Subcutaneous adipose tissue (tissue), 4 donors: ENCODE data around the gene MLLT11. TPM values are rescaled to one million over a fixed set of nuclear protein-coding genes. Genes with fewer than 3 reads are reported as not detected.

ENCODE experiments used
- total RNA-seq, 4 donors: library from RNA; depleted of rRNA; stranded (reverse); fragments of >200 nt; gene quantifications; one replicate each; pipeline ENCODE4 v1.1.0, GENCODE V29; 2016
- TF ChIP-seq, protein P1 (sequence below): fragments of 450-650 bp; IDR thresholded peaks from one replicate; pipeline ENCODE4 v1.5.1; 2016; ENCODE audit warnings: low read depth, mild to moderate bottlenecking, control low read depth, antibody characterized with exemption, moderate library complexity

MLLT11 gene, protein sequence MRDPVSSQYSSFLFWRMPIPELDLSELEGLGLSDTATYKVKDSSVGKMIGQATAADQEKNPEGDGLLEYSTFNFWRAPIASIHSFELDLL
- total RNA-seq: 1 to 10 TPM in 1 of 4 donors, under 1 TPM in 3; 0.19 to 1.5 (median 0.45) TPM

DNA sequence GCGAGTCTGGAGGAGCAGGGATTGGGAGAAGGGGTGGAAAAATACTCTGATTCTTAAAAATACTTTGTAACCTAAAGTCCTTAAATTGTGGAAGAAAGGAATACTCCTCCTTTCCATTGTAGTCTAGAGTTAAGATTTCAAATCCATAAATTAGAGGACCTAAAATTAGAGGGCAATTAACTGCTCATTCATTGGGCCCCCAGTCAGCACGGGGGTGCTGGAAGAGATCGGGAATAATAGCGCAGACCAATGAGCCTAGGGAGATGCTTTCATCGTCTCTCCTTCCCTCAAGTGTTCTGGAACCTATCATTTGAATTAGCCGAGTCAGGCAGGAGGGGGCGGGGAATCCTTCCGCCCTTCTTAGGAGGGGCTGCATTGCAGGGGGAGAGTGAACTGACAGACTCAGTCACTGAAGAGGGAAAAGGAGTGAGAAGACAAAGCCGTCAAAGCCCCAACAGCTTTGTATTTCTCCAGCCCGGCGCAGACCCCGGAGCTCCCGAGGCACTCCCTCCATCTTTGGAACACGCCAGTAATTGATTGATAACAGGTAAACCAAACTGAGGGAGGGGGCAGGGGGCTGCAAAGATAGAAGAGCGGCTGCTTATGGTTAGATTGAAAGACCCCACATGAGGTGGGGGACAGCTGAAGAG, at the start of gene MLLT11:
Gene MLLT11 (plus strand): TSS at position 391 of the 650 bp plus-strand sequence. CDS start 6,828 bp downstream, outside the sequence.
- TF ChIP-seq, protein P1, sequence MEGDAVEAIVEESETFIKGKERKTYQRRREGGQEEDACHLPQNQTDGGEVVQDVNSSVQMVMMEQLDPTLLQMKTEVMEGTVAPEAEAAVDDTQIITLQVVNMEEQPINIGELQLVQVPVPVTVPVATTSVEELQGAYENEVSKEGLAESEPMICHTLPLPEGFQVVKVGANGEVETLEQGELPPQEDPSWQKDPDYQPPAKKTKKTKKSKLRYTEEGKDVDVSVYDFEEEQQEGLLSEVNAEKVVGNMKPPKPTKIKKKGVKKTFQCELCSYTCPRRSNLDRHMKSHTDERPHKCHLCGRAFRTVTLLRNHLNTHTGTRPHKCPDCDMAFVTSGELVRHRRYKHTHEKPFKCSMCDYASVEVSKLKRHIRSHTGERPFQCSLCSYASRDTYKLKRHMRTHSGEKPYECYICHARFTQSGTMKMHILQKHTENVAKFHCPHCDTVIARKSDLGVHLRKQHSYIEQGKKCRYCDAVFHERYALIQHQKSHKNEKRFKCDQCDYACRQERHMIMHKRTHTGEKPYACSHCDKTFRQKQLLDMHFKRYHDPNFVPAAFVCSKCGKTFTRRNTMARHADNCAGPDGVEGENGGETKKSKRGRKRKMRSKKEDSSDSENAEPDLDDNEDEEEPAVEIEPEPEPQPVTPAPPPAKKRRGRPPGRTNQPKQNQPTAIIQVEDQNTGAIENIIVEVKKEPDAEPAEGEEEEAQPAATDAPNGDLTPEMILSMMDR: no peak

DNA sequence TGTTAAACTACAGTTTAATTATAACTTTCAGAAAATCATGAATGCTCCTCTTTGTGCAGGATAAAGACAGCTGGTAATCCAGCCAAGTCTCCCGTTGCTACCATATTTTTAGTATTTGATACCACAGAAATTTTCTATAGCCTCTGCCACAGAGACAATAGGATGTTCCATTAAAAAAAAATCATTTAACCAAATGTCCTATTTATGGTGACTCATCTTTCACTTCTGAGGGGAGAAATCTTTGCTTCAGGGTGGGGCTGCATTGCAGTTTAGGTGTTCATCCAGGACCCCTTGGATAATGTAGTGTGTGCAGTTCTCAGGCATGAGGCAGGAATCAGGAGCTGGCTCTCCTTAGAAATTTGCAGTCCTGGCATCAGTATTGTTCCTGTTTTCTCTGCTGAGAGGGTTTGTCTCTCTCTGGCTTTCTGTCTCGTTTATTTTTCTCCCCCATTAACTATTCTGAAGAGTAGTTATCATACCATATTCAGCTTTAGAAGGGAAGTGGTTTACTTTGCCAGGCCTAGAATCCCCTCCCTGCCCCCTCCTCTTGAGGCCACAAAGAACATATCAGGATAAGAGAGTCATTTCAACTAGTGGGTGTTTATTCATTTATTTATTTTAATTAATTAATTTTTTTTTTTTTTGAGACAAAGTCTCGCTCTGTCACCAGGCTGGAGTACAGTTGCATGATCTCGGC, 48.9 kb upstream of the MLLT11 start:
- TF ChIP-seq, protein P1: no peak

DNA sequence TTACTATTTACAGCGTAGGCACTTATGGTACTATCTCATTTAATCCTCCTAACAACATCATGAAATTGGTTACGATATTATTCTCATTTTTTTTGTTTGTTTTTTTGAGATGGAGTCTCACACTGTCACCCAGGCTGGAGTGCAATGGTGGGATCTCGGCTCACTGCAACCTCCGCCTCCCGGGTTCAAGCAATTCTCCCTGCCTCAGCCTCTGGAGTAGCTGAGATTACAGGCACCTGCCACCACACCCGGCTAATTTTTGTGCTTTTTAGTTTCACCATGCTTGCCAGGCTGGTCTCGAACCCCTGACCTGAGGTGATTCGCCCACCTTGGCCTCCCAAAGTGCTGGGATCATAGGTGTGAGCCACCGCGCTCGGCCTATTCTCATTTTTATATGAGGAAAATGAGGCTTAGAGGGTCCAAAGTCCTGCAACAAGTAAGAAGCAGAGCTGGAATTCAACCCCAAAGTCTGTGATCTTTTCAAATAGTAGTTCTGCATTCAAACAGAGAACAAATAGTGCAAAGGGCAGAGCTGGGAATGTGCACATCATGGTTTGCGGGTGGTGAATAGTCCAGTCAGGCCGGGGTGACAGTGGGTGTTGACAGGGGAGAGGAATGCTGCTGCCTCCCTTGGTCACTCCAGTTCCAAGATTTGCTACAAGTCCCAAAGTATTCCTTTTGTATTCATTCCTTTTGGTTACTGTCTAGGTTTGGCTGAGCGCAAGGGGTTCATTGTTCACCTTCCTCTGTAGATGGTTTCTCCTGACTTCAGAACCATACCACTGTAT, 47.3 kb upstream of the MLLT11 start:
- TF ChIP-seq, protein P1: no peak

DNA sequence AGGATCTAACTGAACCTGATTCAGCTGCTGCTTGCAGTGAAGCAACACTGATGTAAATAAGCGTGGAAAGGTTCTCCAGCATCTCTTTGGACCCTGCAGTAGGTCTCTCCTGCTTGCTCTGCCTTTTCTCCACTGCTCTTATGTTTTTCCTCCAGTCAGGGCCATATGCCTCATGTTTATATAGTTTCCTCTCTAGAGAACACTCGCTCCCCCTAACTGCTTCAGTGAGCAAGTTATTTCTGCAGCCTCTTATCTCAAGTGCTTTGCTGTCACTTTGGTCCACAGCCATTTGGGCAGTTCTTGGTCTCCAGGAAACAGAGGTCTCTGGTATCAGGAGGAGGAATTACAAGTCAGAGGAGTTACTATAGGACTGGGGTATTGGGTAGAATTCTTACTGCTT, 46.7 kb upstream of the MLLT11 start:
- TF ChIP-seq, protein P1: no peak

DNA sequence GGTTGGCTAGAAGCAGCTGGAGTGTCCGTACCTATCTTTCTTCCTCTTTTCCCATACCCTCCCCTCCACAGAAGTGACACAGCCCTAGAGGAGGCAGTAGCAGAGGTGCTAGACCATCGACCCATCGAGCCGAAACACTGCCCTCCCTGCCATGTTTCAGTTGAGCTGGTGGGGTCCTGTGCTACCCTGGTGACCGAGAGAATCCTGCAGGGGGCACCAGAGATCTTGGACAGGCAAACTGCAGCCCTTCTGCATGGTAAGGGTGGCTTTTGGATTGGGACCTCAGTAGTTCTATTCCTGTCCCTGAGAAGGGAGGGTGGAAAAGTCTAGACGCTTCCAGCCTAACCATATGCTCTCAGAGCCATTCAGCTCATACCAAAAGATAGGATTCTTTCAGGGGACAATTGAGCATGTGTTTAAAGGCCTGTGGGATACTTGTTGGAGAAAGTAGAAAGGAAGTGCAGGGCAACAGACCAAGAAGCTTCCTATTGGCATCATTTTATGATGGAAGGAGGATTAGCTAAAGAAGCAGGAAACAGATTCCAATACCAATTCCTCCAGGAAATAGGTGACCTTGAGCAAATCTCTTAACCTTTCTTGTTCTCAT, 35.6 kb upstream of the MLLT11 start:
- TF ChIP-seq, protein P1: no peak

DNA sequence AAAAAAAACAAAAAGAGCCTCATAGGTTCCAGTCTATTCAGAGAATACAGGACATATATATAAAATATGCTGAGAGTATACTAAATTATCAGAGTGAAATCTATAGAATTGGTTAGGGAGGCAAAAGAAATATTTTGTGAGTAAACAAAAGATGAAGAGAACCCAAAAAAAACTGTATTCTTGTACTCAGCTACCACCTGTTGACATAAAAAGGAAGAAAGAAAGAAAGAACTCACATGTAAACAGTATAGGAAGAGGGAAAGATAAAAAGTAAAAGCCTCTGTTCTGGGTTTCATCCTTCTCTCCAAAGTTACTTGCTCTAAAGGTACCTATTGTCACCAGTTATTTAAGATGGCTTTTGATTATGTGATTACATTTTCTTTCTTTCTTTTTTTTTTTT, 33.7 kb upstream of the MLLT11 start:
- TF ChIP-seq, protein P1: no peak

DNA sequence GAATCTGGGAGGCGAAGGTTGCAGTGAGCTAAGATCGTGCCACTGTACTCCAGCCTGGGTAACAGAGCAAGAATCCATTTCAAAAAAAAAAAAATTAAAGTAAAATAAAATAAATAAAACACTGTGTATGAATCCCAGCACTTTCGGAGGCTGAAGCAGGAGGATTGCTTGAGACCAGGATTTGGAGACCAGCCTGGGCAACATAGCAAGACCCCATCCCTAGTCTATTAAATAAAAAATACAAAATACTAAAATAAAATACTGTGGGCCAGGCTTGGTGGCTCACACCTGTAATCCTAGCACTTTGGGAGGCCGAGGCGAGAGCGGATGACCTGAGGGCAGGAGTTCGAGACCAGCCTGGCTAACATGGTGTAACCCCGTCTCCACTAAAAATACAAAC, 28.0 kb upstream of the MLLT11 start:
- TF ChIP-seq, protein P1: no peak
